Mesodermal cell (in vitro differentiated cells): ENCODE data around the gene TRIM67.

Source experiments
- H3K27ac ChIP-seq: 2 replicates; pipeline ENCODE4 v1.7.0; 2013; ENCODE audit warnings: mild to moderate bottlenecking, low read depth, low read length, moderate library complexity; ENCODE audit not compliant: severe bottlenecking
- H3K36me3 ChIP-seq: 2 replicates; pipeline ENCODE4 v1.7.1; 2013; ENCODE audit warnings: mild to moderate bottlenecking, low read length, moderate library complexity; ENCODE audit not compliant: control insufficient read depth, insufficient read depth
- H3K4me1 ChIP-seq: one replicate; pipeline ENCODE4 v1.7.1; 2013; ENCODE audit warnings: mild to moderate bottlenecking, low read length; ENCODE audit not compliant: insufficient read depth, control insufficient read depth, poor library complexity, severe bottlenecking
- H3K4me3 ChIP-seq: 2 replicates; pipeline ENCODE4 v1.7.0; 2013; ENCODE audit warnings: low read length, control low read depth, mild to moderate bottlenecking; ENCODE audit not compliant: insufficient read depth, poor library complexity, severe bottlenecking; ENCODE audit errors: extremely low read depth
- H3K9me3 ChIP-seq: 2 replicates; pipeline ENCODE4 v1.7.1; 2013; ENCODE audit warnings: mild to moderate bottlenecking, low read length, moderate library complexity; ENCODE audit not compliant: control insufficient read depth
- WGBS, 2 experiments: methylation state at CpG; one replicate each; pipeline ENCODE4 v1.1.5; 2013; ENCODE audit warnings: missing lambda C conversion rate in 2 of 2; ENCODE audit not compliant: insufficient coverage in 2 of 2; 5-methylcytosine and 5-hydroxymethylcytosine counted together

Gene TRIM67

DNA sequence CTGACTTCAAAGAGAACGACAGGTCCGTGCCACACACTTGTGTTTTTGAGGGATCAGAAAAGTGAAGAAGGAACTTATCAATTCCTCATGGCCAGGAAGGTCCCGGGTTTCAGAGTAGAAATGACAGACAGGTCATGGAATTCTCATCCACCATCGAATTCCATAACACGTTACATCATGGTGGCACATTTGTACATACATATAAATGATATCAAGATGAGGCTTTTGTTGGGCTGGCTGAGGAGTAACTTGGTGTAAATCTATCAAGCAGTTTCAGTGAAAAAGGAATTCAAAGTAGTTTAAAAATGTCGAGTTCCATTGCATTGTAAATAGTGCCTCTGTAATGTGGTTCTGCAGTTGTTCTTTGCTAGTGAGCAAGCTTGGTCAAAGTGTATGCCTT lies 56.2 kb downstream of the TRIM67 start:
- no peaks in the 10 kb centered on the region for H3K9me3 ChIP-seq
- no peak overlapping the region for H3K4me3 ChIP-seq
- no peak overlapping the region for H3K27ac ChIP-seq
- WGBS, 2 experiments = 54 to 100% methylated on average over 1 to 2 of the region's 6 CpGs
- no peaks in the 10 kb centered on the region for H3K4me1 ChIP-seq
- H3K36me3 ChIP-seq = peaks cover 3% of the 10 kb centered on the region

- H3K27ac ChIP-seq = no peak overlapping the region
- no peak overlapping the region for H3K4me3 ChIP-seq
- no peaks in the 10 kb centered on the region for H3K4me1 ChIP-seq
- WGBS, 2 experiments = 82 to 100% methylated on average over 4 to 5 of the region's 10 CpGs
- peaks cover 16% of the 10 kb centered on the region for H3K36me3 ChIP-seq
- H3K9me3 ChIP-seq = no peaks in the 10 kb centered on the region
These were observed 57.9 kb downstream of the TRIM67 start for GRCh38 chr1:231219422-231220401.

GRCh38 chr1:231220801-231221200 lies 58.9 kb downstream of the TRIM67 start:
- Histone ChIP-seq H3K9me3 (no peaks in the 10 kb centered on the region), H3K36me3 (peaks cover 26% of the 10 kb centered on the region), H3K4me1 (no peaks in the 10 kb centered on the region), H3K27ac (no peak overlapping the region), H3K4me3 (no peak overlapping the region)
- WGBS, 2 experiments = 77 to 94% methylated on average over 5 to 10 of the region's 11 CpGs

DNA sequence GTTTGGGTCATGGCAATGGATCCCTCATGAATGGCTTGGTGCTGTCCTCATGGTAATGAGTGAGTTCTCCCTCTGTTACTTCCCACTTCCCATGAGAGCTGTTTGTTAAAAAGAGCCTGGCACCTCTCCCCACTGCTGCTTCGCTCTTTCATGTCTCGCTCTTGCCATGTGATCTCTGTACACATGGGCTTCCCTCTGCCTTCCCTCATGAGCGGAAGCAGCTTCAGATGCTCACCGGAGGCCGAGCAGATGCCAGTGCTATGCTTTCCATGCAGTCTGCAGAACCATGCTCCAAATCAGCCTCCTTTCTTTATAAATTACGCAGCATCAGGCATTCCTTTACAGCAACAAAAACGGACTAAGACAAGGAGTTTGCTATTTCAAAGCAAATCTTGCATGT lies 64.3 kb downstream of the TRIM67 start:
- Histone ChIP-seq H3K4me3 (no peak overlapping the region), H3K4me1 (no peaks in the 10 kb centered on the region), H3K36me3 (peaks cover 51% of the 10 kb centered on the region), H3K27ac (no peak overlapping the region), H3K9me3 (no peaks in the 10 kb centered on the region)
- WGBS, 2 experiments = 81 to 83% methylated on average over 7 of the region's 7 CpGs

GRCh38 chr1:231231511-231231910 lies 69.7 kb downstream of the TRIM67 start:
- Histone ChIP-seq H3K4me1 (no peaks in the 10 kb centered on the region), H3K36me3 (peaks cover 21% of the 10 kb centered on the region), H3K9me3 (no peaks in the 10 kb centered on the region), H3K27ac (no peak overlapping the region), H3K4me3 (no peak overlapping the region)
- WGBS, 2 experiments = 98 to 100% methylated on average over 7 to 10 of the region's 10 CpGs

- Histone ChIP-seq H3K36me3 (peaks cover 26% of the 10 kb centered on the region), H3K27ac (no peak overlapping the region), H3K4me3 (no peak overlapping the region), H3K9me3 (no peaks in the 10 kb centered on the region), H3K4me1 (no peaks in the 10 kb centered on the region)
- 98 to 99% methylated on average over 11 of the region's 14 CpGs for WGBS, 2 experiments
These were observed 71.2 kb downstream of the TRIM67 start for GRCh38 chr1:231232870-231233734.

GRCh38 chr1:231233735-231234417 lies 72.0 kb downstream of the TRIM67 start:
- 93 to 95% methylated on average over 6 to 7 of the region's 8 CpGs for WGBS, 2 experiments
- H3K4me1 ChIP-seq = no peaks in the 10 kb centered on the region
- H3K36me3 ChIP-seq = peaks cover 27% of the 10 kb centered on the region
- no peak overlapping the region for H3K4me3 ChIP-seq
- H3K27ac ChIP-seq = no peak overlapping the region
- no peaks in the 10 kb centered on the region for H3K9me3 ChIP-seq

DNA sequence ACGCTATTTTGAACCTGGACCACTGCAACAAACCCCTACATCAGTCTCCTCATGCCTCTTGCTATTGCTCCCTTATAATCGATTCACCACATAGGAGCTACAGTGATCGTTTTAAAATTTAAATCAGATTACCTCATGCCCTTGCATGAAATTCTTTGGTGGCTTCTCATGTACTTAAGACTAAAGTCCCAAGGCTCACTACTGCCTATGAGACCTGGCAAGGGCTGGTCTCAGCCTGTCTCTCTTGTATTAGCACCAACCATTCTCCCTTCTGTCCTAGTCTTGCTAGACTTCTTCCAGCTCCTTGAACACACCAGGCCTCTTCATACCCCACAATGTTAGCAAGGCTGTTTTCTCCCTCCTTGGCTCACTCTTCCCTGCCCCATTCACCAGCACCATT lies 72.6 kb downstream of the TRIM67 start:
- H3K4me1 ChIP-seq = no peaks in the 10 kb centered on the region
- 97 to 98% methylated on average over 3 of the region's 3 CpGs for WGBS, 2 experiments
- H3K27ac ChIP-seq = no peak overlapping the region
- peaks cover 29% of the 10 kb centered on the region for H3K36me3 ChIP-seq
- H3K4me3 ChIP-seq = no peak overlapping the region
- H3K9me3 ChIP-seq = no peaks in the 10 kb centered on the region

DNA sequence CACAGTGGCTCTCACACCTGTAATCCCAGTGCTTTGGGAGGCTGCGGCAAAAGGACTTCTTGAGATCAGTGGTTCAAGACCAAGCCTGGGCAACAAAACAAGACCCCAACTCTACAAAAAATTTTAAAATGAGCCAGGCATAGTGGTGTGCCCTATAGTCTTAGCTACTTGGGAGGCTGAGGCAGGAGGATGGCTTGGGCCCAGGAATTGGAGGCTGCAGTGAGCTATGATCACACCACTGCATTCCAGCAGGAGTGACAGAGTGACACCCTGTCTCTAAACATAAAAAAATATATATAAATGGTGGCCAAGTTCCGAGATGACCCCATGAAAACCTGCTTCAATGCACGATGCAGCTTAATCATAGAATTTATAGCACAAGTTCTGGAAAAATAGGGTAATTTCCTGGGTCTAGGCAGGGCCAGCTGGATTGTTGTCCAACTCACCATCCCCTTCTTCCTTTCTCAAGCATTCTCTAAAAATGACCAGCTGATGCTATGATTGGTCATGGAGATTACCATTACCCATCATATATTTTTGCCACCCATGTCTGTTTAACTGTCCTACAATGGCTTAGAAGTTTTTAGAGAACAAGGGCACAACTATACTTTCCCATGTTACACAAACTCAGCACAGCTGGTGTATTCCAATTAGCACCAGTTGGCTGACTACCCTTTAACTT lies 73.8 kb downstream of the TRIM67 start:
- H3K4me1 ChIP-seq = peaks cover 7% of the 10 kb centered on the region
- 100% methylated on average over 1 of the region's 3 CpGs; no CpG with 5 or more reads in 1 of the 2 experiments for WGBS, 2 experiments
- H3K9me3 ChIP-seq = no peaks in the 10 kb centered on the region
- H3K4me3 ChIP-seq = no peak overlapping the region
- H3K27ac ChIP-seq = no peak overlapping the region
- peaks cover 27% of the 10 kb centered on the region for H3K36me3 ChIP-seq

DNA sequence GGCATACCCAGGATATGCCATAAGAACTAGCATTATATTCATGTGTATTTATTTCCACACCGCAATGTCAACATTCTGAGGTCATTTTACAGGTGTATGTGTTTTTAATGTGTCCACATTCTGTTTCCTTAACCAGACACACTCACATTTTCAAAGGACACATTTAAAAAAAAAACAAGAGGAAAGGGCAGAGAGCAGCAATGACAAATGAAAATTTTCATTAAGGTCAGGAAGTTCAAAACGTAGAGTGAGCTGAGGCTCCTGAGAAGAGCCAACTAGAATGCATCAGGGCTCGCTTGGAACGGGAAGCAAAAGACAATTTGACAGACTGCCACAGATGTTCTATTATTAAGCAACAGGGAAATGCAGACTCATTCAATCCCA lies 74.3 kb downstream of the TRIM67 start:
- peaks cover 7% of the 10 kb centered on the region for H3K4me1 ChIP-seq
- peaks cover 26% of the 10 kb centered on the region for H3K36me3 ChIP-seq
- H3K27ac ChIP-seq = no peak overlapping the region
- H3K9me3 ChIP-seq = no peaks in the 10 kb centered on the region
- H3K4me3 ChIP-seq = no peak overlapping the region
- 100% methylated on average over 3 of the region's 4 CpGs for WGBS, 2 experiments
